IPS-NIHi7 (cell line): ENCODE data around the gene ARID1B.

Experiments used
- DNase-seq: peaks from one replicate; pipeline ENCODE4 v3.0.0; 2012; ENCODE audit warnings: mixed read lengths; ENCODE audit errors: extremely low spot score

ARID1B gene

GRCh38 chr6:157240960-157241311 is 463.8 kb downstream of the ARID1B start:
- no peak for DNase-seq

GRCh38 chr6:157242791-157243190 is 465.6 kb downstream of the ARID1B start:
- no peak for DNase-seq

- no peak for DNase-seq
Measured at GRCh38 chr6:157244175-157244574, 467.0 kb downstream of the ARID1B start.

GRCh38 chr6:157244780-157245179 is 467.6 kb downstream of the ARID1B start:
- DNase-seq, result no peak

GRCh38 chr6:157245436-157245835 is 468.3 kb downstream of the ARID1B start:
- no peak for DNase-seq

- DNase-seq, result no peak
Measured at GRCh38 chr6:157246048-157246630, 469.0 kb downstream of the ARID1B start.

GRCh38 chr6:157246771-157247484 is 469.8 kb downstream of the ARID1B start:
- no peak for DNase-seq

GRCh38 chr6:157248264-157248663 is 471.1 kb downstream of the ARID1B start:
- DNase-seq, result no peak

- DNase-seq, result no peak
Measured at GRCh38 chr6:157249826-157250225, 472.6 kb downstream of the ARID1B start.

GRCh38 chr6:157251586-157252247 is 474.5 kb downstream of the ARID1B start:
- no peak for DNase-seq

GRCh38 chr6:157253017-157253416 is 475.8 kb downstream of the ARID1B start:
- no peak for DNase-seq

- no peak for DNase-seq
Measured at GRCh38 chr6:157253699-157254098, 476.5 kb downstream of the ARID1B start.

- no peak for DNase-seq
Measured at GRCh38 chr6:157254538-157254937, 477.4 kb downstream of the ARID1B start.

GRCh38 chr6:157255079-157255478 is 477.9 kb downstream of the ARID1B start:
- no peak for DNase-seq

- no peak for DNase-seq
Measured at GRCh38 chr6:157258878-157259277, 481.7 kb downstream of the ARID1B start.

- no peak for DNase-seq
Measured at GRCh38 chr6:157259443-157259842, 482.3 kb downstream of the ARID1B start.
